ENCODE data around the gene ANGEL2. TPM values are rescaled to one million over a fixed set of nuclear protein-coding genes. Genes with fewer than 3 reads are reported as not detected.

ANGEL2 gene
- total RNA-seq, 4 donors from 2014 or later = 37.1 to 79.9 (median 59.4) TPM

- no peak for DNase-seq
- no peak overlapping the region for H3K4me3 ChIP-seq
- H3K9me3 ChIP-seq = no peaks in the 10 kb centered on the region
- intact Hi-C loops (cut with DNase I; ENCODE audit: low total_unique reads) = no loop called here
- no peaks in the 10 kb centered on the region for H3K36me3 ChIP-seq
- TF ChIP-seq CTCF (IDR thresholded peaks at IDR 0.05) (no peak), POLR2A (IDR thresholded peaks at IDR 0.05) (no peak)
- H3K27ac ChIP-seq = peak overlapping the region in 1 of 2 donors; percentile 8
- peaks cover 0 to 7% of the 10 kb centered on the region in 2 donors for H3K4me1 ChIP-seq
- no peaks in the 10 kb centered on the region for H3K27me3 ChIP-seq
Observed at GRCh38 chr1:212982430-212983152, 33.1 kb downstream of the ANGEL2 start.

GRCh38 chr1:212981571-212982328, 33.9 kb downstream of the ANGEL2 start:
- H3K27ac ChIP-seq = peak overlapping the region in 1 of 2 donors; percentile 50
- H3K36me3 ChIP-seq = no peaks in the 10 kb centered on the region
- DNase-seq = no peak
- H3K4me3 ChIP-seq = no peak overlapping the region
- intact Hi-C loops (cut with DNase I; ENCODE audit: low total_unique reads) = no loop called here
- no peaks in the 10 kb centered on the region for H3K9me3 ChIP-seq
- peaks cover 0 to 7% of the 10 kb centered on the region in 2 donors for H3K4me1 ChIP-seq
- no peaks in the 10 kb centered on the region for H3K27me3 ChIP-seq
- TF ChIP-seq POLR2A (IDR thresholded peaks at IDR 0.05) (no peak), CTCF (IDR thresholded peaks at IDR 0.05) (no peak)

- H3K4me1 ChIP-seq = peaks cover 0 to 7% of the 10 kb centered on the region in 2 donors
- H3K27me3 ChIP-seq = no peaks in the 10 kb centered on the region
- intact Hi-C loops (cut with DNase I; ENCODE audit: low total_unique reads) = no loop called here
- peak overlapping the region in 1 of 2 donors; percentile 26 for H3K27ac ChIP-seq
- H3K4me3 ChIP-seq = no peak overlapping the region
- peak in 1 of 2 donors; percentile 31 for DNase-seq
- H3K36me3 ChIP-seq = no peaks in the 10 kb centered on the region
- TF ChIP-seq POLR2A (IDR thresholded peaks at IDR 0.05) = no peak
- no peak for TF ChIP-seq CTCF (IDR thresholded peaks at IDR 0.05)
- H3K9me3 ChIP-seq = no peaks in the 10 kb centered on the region
Observed at GRCh38 chr1:212981025-212981495, 34.6 kb downstream of the ANGEL2 start.

- Histone ChIP-seq H3K4me1 (peaks cover 0 to 7% of the 10 kb centered on the region in 2 donors), H3K27me3 (no peaks in the 10 kb centered on the region), H3K9me3 (no peaks in the 10 kb centered on the region), H3K4me3 (no peak overlapping the region), H3K27ac (no peak overlapping the region), H3K36me3 (no peaks in the 10 kb centered on the region)
- DNase-seq = no peak
- intact Hi-C loops (cut with DNase I; ENCODE audit: low total_unique reads) = no loop called here
- no peak for TF ChIP-seq POLR2A (IDR thresholded peaks at IDR 0.05)
- TF ChIP-seq CTCF (IDR thresholded peaks at IDR 0.05) = no peak
Observed at GRCh38 chr1:212980123-212980785, 35.4 kb downstream of the ANGEL2 start.

Data from uterus (tissue), 4 donors.